ENCODE results near the gene F2.

DNA sequence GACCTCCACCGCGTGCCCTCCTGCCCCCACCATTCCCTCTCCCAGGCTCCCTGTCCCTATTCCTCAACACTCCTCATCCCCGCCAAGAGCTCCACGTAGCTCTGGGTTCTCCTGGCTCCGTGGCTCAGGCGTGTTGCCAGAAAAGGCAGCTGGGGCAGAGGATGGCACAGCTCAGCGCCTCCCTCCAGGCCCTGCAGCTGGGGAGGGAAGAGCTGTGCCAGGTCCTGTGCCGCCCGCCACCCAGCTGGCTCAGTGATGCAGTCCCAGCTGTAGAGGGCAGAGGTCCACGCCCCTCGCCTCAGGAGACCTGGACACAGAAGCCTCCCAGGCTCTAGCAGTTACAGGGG, 22.8 kb upstream of the F2 start:
- TF ChIP-seq, protein P1, sequence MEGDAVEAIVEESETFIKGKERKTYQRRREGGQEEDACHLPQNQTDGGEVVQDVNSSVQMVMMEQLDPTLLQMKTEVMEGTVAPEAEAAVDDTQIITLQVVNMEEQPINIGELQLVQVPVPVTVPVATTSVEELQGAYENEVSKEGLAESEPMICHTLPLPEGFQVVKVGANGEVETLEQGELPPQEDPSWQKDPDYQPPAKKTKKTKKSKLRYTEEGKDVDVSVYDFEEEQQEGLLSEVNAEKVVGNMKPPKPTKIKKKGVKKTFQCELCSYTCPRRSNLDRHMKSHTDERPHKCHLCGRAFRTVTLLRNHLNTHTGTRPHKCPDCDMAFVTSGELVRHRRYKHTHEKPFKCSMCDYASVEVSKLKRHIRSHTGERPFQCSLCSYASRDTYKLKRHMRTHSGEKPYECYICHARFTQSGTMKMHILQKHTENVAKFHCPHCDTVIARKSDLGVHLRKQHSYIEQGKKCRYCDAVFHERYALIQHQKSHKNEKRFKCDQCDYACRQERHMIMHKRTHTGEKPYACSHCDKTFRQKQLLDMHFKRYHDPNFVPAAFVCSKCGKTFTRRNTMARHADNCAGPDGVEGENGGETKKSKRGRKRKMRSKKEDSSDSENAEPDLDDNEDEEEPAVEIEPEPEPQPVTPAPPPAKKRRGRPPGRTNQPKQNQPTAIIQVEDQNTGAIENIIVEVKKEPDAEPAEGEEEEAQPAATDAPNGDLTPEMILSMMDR (IDR thresholded peaks at IDR 0.05; ENCODE audit: low read depth, low read length, poor library complexity, severe bottlenecking): no peak
- no peak for TF ChIP-seq EZH2phosphoT487 (IDR thresholded peaks at IDR 0.05; ENCODE audit: borderline replicate concordance, low read length)
